GM04503 (cell line): ENCODE results near the gene LRRC57.

Source experiments
- DNase-seq: peaks from one replicate; pipeline ENCODE4 v3.0.0-alpha.2; 2012; ENCODE audit warnings: low read depth

LRRC57 gene

DNA sequence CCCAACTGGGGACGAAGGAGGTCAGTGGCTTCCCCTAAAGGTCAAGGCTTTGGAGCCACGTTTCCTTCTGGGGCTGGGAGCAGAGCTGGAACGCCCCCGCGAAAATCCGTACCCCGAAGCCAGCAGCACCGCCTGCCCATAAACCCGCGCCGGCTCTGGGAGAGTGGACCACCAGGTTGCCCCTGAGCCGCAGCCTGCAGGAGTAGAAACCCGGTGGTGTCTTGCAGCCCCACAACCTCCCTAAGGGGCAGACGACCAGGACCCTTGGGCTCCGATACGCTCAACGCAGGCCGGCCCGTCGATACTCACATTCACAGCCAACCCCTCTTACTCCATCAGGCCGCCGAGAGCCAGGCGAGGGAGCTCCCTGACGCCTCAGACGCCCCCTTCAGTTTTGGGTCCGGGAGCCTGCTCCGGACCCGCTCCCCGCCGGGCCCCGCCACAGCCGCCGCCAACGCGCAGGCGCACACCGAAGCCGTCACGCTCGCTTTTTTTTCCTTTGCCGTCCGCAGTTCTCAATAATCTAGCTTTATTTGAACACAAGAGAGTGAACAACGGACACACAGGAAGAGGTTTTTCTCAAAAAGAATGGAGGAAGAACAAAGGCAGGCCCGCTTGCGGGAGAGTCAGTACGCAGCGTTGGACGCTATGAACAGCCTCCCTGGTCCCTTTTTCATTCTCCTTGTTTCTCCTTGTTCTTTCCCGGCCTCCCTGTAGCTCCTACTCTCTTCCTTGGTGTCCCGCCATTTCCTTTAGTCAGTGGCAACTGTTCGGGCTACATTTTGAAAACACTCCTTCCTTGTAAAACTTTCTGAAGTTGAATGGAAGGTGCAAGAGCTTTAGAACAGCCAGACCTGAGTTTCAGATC is 57.7 kb downstream of the LRRC57 start, which contains the start of gene ZNF106:
TSS of gene ZNF106 (minus strand) at position 471 of the 868 bp plus-strand sequence. CDS start 18,852 bp downstream, outside the sequence.
- DNase-seq: peak; percentile 61

DNA sequence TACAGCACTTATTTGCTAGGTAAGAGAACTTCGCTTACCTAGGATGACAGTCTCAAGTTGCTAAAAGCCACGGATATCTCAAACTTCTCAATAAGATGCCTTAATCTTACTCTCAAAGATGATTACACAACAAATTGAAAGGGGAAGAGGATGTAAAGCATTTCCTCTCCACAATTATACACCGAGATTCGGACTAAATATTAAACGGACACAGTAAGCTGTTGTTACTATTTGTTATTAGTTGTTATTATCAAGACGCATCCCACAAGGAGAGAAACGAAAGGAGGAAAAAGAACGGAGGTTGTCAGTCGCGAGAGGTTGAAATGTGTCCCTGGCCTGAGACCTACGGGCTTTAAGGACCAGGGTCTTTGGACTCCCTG is 58.3 kb downstream of the LRRC57 start:
- no peak for DNase-seq
